Effector memory CD8-positive, alpha-beta T cell (primary cell): ENCODE data around the gene TMEM169.
A peak's percentile ranks its signal among the peaks of the same experiment; 100 is the strongest.

Source experiments
- ATAC-seq: fragments of 150-1000 bp; cut with Tn5 transposase; replicated peaks from 2 replicates; pipeline ENCODE4 v1.10.0; 2021; ENCODE audit warnings: mild to moderate bottlenecking, moderate library complexity
- DNase-seq, 3 experiments: peaks; one replicate each; pipeline ENCODE4 v3.0.0; 2021
- H3K27ac Mint-ChIP-seq, 2 donors: one replicate each; pipeline ENCODE4 v1.8.0; 2022; ENCODE audit warnings: mild to moderate bottlenecking in 2 of 2, mixed read lengths in 2 of 2, moderate library complexity in 2 of 2
- H3K27me3 Mint-ChIP-seq, 2 donors: one replicate each; pipeline ENCODE4 v1.8.0; 2022; ENCODE audit warnings: mixed read lengths in 2 of 2
- H3K36me3 Mint-ChIP-seq: one replicate; pipeline ENCODE4 v1.8.0; 2022; ENCODE audit warnings: mild to moderate bottlenecking, moderate library complexity, mixed read lengths; ENCODE audit not compliant: insufficient read depth
- H3K4me1 Mint-ChIP-seq, 2 donors: one replicate each; pipeline ENCODE4 v1.8.0; 2022; ENCODE audit warnings: low read depth in 2 of 2, mixed read lengths in 2 of 2
- H3K4me3 Mint-ChIP-seq, 2 donors: one replicate each; pipeline ENCODE4 v1.8.0; 2022; ENCODE audit warnings: mild to moderate bottlenecking in 2 of 2, mixed read lengths in 2 of 2, moderate library complexity in 2 of 2
- H3K9me3 Mint-ChIP-seq, 2 donors: one replicate each; pipeline ENCODE4 v1.8.0; 2022; ENCODE audit warnings: mixed read lengths in 2 of 2

The TMEM169 gene

DNA sequence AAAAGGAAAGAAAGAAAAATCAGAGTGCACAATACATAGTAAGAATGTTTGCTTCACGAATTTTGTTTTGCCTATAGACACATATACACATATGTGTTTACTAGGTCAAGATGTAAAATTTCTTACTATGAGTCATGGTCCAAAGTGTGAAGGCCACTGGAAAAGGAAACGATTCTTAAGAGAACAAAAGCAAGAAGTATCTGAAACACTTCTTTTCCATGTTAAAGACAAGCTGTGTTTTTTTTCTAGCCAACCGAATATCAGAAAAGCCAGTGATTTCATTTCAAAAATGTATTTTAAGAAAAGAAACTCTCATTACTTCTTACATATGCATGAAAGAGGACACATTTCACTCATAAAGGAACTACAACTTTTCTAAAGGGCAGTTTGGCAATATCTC is 25.0 kb upstream of the TMEM169 start:
- no peak for ATAC-seq
- peak overlapping the region; percentile 93 to 97 for H3K27ac Mint-ChIP-seq
- no peaks in the 10 kb centered on the region for H3K27me3 Mint-ChIP-seq
- peaks cover 11% of the 10 kb centered on the region for H3K36me3 Mint-ChIP-seq
- H3K4me3 Mint-ChIP-seq = no peak overlapping the region
- H3K9me3 Mint-ChIP-seq = no peaks in the 10 kb centered on the region
- peaks cover 13 to 16% of the 10 kb centered on the region in 2 donors for H3K4me1 Mint-ChIP-seq
- no peak for DNase-seq

DNA sequence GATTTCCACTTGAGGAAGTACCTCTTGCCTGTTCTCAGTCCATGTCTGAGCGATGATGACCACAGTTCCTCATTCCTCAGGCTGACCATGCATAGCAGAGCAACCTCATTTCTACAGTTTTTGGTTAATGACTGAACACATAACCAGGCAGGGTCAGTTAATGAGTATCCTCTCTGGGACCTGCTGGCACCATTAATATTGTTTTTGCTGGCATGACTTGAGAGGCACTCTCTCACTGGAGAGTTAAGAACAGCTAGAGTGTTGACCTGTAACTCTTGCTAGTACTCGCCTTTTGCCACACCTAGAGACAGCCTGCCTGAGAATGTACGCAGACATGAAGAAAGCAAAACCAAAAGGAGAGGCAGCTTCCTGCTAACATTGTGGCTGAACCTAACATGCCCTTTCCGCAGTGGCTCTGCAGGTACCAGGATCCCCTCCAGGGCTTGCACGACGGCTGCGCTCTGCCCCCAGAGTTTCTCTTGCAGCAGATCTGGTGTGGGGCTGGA is 24.0 kb upstream of the TMEM169 start:
- peak overlapping the region; percentile 93 to 97 for H3K27ac Mint-ChIP-seq
- no peaks in the 10 kb centered on the region for H3K27me3 Mint-ChIP-seq
- peaks cover 13 to 16% of the 10 kb centered on the region in 2 donors for H3K4me1 Mint-ChIP-seq
- no peaks in the 10 kb centered on the region for H3K9me3 Mint-ChIP-seq
- ATAC-seq = peak; percentile 98
- H3K36me3 Mint-ChIP-seq = peaks cover 20% of the 10 kb centered on the region
- H3K4me3 Mint-ChIP-seq = peak overlapping the region; percentile 77 to 80
- peak; percentile 48 to 57 (median 54) for DNase-seq

DNA sequence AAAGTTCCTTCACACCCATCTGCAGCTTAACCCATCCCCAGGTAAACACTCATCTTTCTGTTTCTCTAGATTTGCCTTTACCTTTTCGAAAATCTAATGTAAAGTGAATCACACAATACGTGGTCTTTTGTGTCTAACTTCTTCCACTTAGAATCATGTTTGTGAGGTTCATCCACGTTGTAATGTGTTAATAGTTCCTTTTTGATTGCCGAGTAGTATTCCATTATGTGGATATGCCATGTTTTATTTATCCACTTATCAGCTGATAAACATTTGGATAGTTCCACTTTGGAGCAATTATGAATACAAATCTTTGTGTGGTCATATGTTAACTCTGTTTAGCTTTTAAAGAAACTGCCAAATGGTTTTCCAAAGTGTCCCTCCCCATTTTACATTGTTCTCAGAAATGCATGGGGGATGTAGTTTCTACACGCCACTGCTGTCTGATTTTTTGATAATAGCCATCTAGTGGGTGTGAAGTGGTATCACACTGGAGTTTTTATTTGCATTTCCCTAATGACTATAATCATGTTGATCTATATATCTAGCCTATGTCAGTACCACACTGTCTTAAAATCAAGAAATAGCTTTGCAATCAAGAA is 22.4 kb upstream of the TMEM169 start:
- peaks cover 13 to 16% of the 10 kb centered on the region in 2 donors for H3K4me1 Mint-ChIP-seq
- H3K36me3 Mint-ChIP-seq = peaks cover 20% of the 10 kb centered on the region
- ATAC-seq (no peak), DNase-seq (no peak)
- no peaks in the 10 kb centered on the region for H3K9me3 Mint-ChIP-seq
- H3K27me3 Mint-ChIP-seq = no peaks in the 10 kb centered on the region
- H3K27ac Mint-ChIP-seq = no peak overlapping the region
- H3K4me3 Mint-ChIP-seq = no peak overlapping the region

DNA sequence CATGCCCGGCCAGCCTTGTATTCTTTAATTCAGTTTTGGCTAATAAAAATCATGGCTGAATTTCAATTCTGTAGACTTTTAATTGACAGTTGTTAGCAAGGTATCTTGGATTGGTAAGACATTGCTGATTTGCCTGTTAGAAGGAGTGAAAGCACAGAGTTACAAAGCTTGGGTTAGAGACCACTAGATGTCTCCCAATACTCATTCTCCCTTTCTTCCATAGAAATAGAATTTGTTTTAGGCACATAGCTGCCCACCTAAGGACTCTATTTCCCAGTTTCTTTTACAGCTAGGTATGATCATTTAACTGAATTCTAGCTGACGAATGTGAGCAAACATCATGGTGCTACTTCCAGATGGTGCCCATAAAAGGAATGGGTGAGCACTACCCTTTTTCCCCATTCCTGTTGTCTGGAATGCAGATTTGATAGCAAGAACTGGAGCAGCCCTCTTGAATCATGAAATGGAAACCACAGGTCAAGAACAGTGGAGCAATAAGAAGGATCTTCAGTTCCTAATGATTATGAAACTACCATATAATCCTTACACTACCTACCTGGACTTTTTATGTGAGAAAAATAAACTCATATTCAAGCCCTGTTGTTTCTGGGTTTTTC is 17.6 kb upstream of the TMEM169 start:
- DNase-seq (no peak), ATAC-seq (no peak)
- peaks cover 20% of the 10 kb centered on the region for H3K36me3 Mint-ChIP-seq
- H3K4me1 Mint-ChIP-seq = peaks cover 4% of the 10 kb centered on the region in 2 donors
- H3K9me3 Mint-ChIP-seq = no peaks in the 10 kb centered on the region
- H3K27ac Mint-ChIP-seq = no peak overlapping the region
- no peak overlapping the region for H3K4me3 Mint-ChIP-seq
- no peaks in the 10 kb centered on the region for H3K27me3 Mint-ChIP-seq

DNA sequence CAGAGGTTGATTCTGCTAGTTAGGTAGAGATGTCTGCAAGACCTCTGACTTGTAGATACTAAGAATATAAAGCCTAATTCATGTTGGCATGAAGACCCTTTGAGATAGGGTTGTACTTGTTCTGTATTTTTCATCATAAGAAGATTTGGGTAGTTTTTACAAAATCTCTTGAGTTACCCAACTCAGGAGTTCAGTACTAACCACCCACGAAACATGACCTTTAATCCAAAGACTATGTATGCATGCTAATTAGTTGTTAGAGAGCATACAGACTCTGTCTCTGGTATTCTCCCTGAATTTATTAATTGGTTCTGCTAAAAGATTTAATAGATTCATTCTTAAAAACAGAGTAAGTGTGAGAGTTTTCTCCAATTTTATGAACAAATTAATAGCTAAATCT is 17.1 kb upstream of the TMEM169 start:
- DNase-seq (no peak), ATAC-seq (no peak)
- Mint-ChIP-seq H3K27me3 (no peaks in the 10 kb centered on the region), H3K9me3 (no peaks in the 10 kb centered on the region), H3K4me1 (peaks cover 4% of the 10 kb centered on the region in 2 donors), H3K27ac (no peak overlapping the region), H3K36me3 (peaks cover 20% of the 10 kb centered on the region), H3K4me3 (no peak overlapping the region)

DNA sequence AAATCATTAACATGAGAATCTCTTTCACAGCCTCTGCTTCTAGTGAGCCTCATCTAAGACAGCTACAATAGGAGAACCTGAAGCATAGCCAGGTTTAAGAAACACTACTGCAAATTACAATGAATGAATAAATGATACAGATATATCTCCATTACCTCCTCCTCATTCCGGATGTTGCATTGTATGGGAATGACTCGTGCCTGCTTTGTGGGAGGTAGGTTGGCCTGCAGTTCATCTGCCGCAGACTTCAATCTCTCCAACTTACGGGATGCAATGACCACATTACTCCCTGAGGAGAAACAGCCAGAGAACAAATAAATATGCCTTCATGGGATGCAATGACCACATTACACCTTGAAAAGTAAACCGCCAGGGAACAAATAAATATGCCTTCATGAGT is 15.5 kb upstream of the TMEM169 start:
- Mint-ChIP-seq H3K4me3 (no peak overlapping the region), H3K27me3 (no peaks in the 10 kb centered on the region), H3K27ac (peak overlapping the region in 1 of 2 donors; percentile 3), H3K36me3 (peaks cover 13% of the 10 kb centered on the region), H3K9me3 (no peaks in the 10 kb centered on the region), H3K4me1 (peaks cover 4% of the 10 kb centered on the region in 2 donors)
- ATAC-seq (no peak), DNase-seq (no peak)

DNA sequence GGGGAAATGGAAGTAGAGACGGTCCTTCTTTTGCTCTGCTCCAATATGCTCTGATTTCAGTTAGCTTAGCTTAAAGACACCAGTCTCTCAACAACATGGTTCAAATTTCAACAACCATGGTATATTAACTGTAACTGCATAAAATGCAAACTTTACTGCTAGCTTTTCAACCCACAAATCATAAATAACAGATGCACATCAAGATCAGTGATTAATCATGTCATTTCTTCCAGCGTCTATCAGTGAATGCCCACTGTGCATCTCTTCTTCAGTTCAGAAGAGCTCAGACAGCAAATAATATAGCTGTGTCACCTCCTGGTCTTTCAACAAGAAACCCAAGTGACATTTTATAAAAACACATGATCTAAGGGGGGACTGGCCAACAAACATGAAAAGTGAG is 12.7 kb upstream of the TMEM169 start:
- DNase-seq (no peak), ATAC-seq (no peak)
- no peaks in the 10 kb centered on the region for H3K27me3 Mint-ChIP-seq
- no peak overlapping the region for H3K4me3 Mint-ChIP-seq
- no peaks in the 10 kb centered on the region for H3K36me3 Mint-ChIP-seq
- peaks cover 4 to 7% of the 10 kb centered on the region in 2 donors for H3K4me1 Mint-ChIP-seq
- H3K27ac Mint-ChIP-seq = no peak overlapping the region
- H3K9me3 Mint-ChIP-seq = no peaks in the 10 kb centered on the region

DNA sequence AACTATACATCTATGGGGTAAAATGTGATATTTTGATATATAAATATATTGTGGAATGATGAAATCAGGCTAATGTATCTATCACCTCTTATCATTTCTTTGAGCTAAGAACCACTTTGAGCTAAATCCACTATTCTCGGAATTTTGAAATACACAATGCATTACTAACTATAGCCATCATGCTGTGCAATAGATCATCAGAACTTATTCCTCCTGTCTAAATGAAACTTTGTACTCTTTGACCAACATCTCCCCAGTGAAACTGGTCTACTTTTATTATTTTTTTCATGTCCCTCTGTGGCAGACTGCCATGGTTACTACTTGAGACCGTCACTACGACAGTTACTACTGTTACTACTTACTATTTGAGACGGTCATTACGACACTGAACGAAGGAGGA is 11.5 kb upstream of the TMEM169 start:
- no peak for ATAC-seq
- H3K4me3 Mint-ChIP-seq = no peak overlapping the region
- H3K4me1 Mint-ChIP-seq = peaks cover 7 to 9% of the 10 kb centered on the region in 2 donors
- no peaks in the 10 kb centered on the region for H3K36me3 Mint-ChIP-seq
- DNase-seq = no peak
- H3K27ac Mint-ChIP-seq = no peak overlapping the region
- H3K9me3 Mint-ChIP-seq = no peaks in the 10 kb centered on the region
- H3K27me3 Mint-ChIP-seq = no peaks in the 10 kb centered on the region

DNA sequence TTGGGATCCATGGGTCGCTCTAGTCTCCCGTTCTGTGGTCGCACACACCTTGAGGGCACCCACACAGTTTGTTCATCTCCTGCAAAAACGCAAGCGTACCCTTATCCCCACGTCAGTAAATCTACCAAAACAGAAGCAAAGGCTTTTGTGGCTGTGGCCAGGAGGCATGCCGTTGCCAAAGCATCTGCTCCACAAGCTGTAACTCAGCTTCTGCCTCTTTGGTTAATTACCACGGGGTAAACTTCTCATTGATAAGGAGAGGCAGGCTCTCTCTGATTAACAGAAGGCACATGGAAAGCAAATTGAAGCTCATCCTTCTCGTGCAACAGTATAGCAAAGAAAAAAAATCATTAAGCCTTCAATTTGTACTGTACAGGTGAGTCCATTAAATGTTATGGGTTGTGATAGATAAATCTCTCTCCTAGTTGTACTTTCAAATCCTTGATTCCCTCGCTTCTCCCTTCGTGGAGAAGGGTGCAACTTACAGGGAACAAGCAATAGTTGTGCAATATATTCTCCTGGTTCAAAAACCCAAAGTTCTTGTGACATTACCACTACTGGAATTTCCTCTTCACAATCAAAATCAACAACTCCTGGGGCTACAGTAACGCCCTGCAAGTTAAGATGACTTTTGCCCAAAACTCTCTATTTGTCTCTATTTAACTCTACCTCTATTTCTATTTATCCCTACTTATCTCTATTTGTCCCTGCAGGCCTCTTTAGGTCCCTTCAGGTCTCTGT is 10.4 kb upstream of the TMEM169 start:
- DNase-seq (no peak), ATAC-seq (no peak)
- H3K27ac Mint-ChIP-seq = no peak overlapping the region
- H3K27me3 Mint-ChIP-seq = no peaks in the 10 kb centered on the region
- H3K4me3 Mint-ChIP-seq = no peak overlapping the region
- no peaks in the 10 kb centered on the region for H3K9me3 Mint-ChIP-seq
- H3K4me1 Mint-ChIP-seq = peaks cover 7 to 9% of the 10 kb centered on the region in 2 donors
- H3K36me3 Mint-ChIP-seq = no peaks in the 10 kb centered on the region

DNA sequence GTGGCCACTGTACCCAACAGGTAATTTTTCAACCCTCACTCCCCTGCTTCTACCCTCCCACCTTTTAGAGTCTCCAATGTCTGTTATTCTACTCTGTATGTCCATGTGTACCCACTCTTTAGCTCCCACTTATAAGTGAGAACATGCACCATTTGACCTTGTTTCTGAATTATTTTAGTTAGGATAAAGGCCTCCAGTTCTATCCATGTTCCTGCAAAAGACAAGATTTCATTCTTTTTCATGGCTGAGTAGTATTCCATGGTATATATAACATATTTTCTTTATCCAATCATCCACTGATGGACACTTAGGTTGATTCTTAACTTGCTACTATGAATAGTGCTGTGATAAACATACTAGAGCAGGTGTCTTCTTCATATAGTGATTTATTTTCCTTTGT is 9.2 kb upstream of the TMEM169 start:
- DNase-seq (no peak), ATAC-seq (no peak)
- H3K9me3 Mint-ChIP-seq = no peaks in the 10 kb centered on the region
- no peak overlapping the region for H3K4me3 Mint-ChIP-seq
- H3K27ac Mint-ChIP-seq = no peak overlapping the region
- no peaks in the 10 kb centered on the region for H3K36me3 Mint-ChIP-seq
- H3K4me1 Mint-ChIP-seq = peaks cover 7 to 9% of the 10 kb centered on the region in 2 donors
- no peaks in the 10 kb centered on the region for H3K27me3 Mint-ChIP-seq

DNA sequence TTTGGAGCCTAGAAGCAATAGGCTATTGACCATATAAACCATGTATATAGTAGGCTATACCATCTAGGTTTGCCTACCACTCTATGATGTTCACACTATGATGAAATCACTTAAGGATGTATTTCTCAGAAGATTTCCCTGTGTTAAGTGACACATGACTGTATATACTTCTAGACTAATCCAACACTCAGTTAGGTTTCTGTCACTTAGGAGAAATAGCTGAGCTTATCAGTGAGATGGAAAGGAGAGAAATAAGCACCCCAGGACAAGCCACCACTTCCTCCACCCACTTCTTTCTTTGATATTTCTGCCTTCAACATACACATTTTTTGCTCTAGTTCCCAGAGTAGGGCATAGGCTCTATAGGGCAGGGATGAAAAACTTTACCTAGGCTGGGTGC is 7.9 kb upstream of the TMEM169 start:
- Mint-ChIP-seq H3K27me3 (no peaks in the 10 kb centered on the region), H3K4me3 (no peak overlapping the region), H3K27ac (no peak overlapping the region), H3K36me3 (no peaks in the 10 kb centered on the region), H3K4me1 (peaks cover 3 to 5% of the 10 kb centered on the region in 2 donors), H3K9me3 (no peaks in the 10 kb centered on the region)
- ATAC-seq (no peak), DNase-seq (no peak)

DNA sequence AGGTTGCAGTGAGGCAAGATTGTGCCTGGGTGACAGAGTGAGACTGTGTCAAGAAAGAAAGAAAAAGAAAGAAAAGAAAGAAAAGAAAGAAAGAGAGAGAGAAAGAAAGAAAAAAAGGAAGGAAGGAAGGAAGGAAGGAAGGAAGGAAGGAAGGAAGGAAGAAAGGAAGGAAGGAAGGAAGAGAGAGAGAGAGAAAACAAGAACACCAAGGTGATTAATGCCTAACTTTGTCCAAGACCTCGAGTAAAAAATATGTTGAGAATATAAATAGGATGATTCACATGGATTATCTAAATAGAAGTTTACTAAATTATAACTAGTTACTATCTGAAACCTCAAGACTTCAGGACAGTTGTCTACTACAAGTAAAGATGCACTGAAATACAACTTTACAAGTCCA is 7.3 kb upstream of the TMEM169 start:
- DNase-seq (no peak), ATAC-seq (no peak)
- Mint-ChIP-seq H3K4me3 (no peak overlapping the region), H3K27me3 (no peaks in the 10 kb centered on the region), H3K36me3 (no peaks in the 10 kb centered on the region), H3K9me3 (no peaks in the 10 kb centered on the region), H3K27ac (no peak overlapping the region), H3K4me1 (peaks cover 3 to 5% of the 10 kb centered on the region in 2 donors)

DNA sequence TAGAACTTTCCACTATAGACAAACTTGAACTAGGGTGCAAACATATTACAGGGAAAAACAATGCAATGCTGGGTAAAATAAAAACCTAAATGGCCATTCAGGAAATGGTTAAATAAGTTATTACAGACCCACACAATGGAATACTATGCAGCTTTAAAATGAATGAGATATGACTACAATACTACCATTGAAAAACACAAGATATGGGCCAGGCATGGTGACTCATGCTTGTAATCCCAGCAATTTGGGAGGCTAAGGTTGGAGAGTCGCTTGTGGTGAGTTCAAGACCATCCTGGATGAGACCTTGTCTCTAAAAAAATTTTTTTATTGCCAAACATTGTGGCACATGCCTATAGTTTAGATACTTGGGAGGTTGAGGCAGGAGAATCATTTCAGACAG is 6.9 kb upstream of the TMEM169 start:
- Mint-ChIP-seq H3K36me3 (no peaks in the 10 kb centered on the region), H3K4me1 (peaks cover 3 to 5% of the 10 kb centered on the region in 2 donors), H3K9me3 (no peaks in the 10 kb centered on the region), H3K4me3 (no peak overlapping the region), H3K27me3 (no peaks in the 10 kb centered on the region), H3K27ac (no peak overlapping the region)
- DNase-seq = no peak
- no peak for ATAC-seq
